Prostate gland (tissue), 2 donors: Measurements from ENCODE around the gene NRDC. TPM values are rescaled to one million over a fixed set of nuclear protein-coding genes. Genes with fewer than 3 reads are reported as not detected.

Source experiments
- DNase-seq: peaks from one replicate; pipeline ENCODE4 v3.0.0-alpha.2; 2019; ENCODE audit warnings: low spot score
- H3K27ac ChIP-seq, 2 donors: fragments of 200-600 bp; sonication (generic); 2 replicates each; pipeline ENCODE4 v1.5.1; 2017 to 2019
- H3K27me3 ChIP-seq: fragments of 200-600 bp; sonication (generic); replicated peaks from 2 replicates; pipeline ENCODE4 v1.5.1; 2019; ENCODE audit not compliant: insufficient read depth
- H3K36me3 ChIP-seq, 2 donors: fragments of 200-600 bp; sonication (generic); 1 replicate in 1 of 2; 2 replicates in 1 of 2; pipeline versions ENCODE4 v1.5.1 to v1.8.1; 2017 to 2019
- H3K4me1 ChIP-seq: fragments of 200-600 bp; sonication (generic); replicated peaks from 2 replicates; pipeline ENCODE4 v1.5.1; 2019
- H3K4me3 ChIP-seq, 2 donors: fragments of 200-600 bp; sonication (generic); 2 replicates each; pipeline ENCODE4 v1.5.1; 2017 to 2019
- H3K9me3 ChIP-seq: fragments of 200-600 bp; sonication (generic); 2 replicates; pipeline ENCODE4 v1.5.1; 2017
- POLR2A ChIP-seq: fragments of 450-650 bp; IDR thresholded peaks from one replicate; pipeline ENCODE4 v1.6.1; 2016; ENCODE audit warnings: antibody characterized with exemption, mild to moderate bottlenecking
- POLR2AphosphoS5 ChIP-seq: sonication (generic); formaldehyde crosslinking; IDR thresholded peaks from one replicate; pipeline ENCODE4 v1.6.1; 2017; ENCODE audit warnings: antibody characterized with exemption
- WGBS: methylation state at CpG from one replicate; pipeline ENCODE4 v1.1.5; 2018; 5-methylcytosine and 5-hydroxymethylcytosine counted together
- intact Hi-C: fragments of 100-400 bp; cut with DNase I; formaldehyde crosslinking; loops from one replicate; pipeline ENCODE4 v1.14.2; 2022
- total RNA-seq, 2 donors: library from RNA; depleted of rRNA; stranded (reverse); fragments of >200 nt; gene quantifications; one replicate each; pipeline ENCODE4 v1.1.0, GENCODE V29; 2016
- TF ChIP-seq, protein P1 (sequence below), 4 experiments: fragments of 200-600 bp in 2 of 4; fragments of 450-650 bp in 2 of 4; sonication (generic) in 2 of 4; IDR thresholded peaks; 1 replicate in 3 of 4; 2 replicates in 1 of 4; pipeline ENCODE4 v1.5.1; 2016 to 2019; ENCODE audit warnings: antibody characterized with exemption in 4 of 4, mild to moderate bottlenecking in 2 of 4, moderate library complexity in 2 of 4

Gene NRDC
- total RNA-seq, 2 donors from 2014 or later, result 48.5 to 67.7 TPM

DNA sequence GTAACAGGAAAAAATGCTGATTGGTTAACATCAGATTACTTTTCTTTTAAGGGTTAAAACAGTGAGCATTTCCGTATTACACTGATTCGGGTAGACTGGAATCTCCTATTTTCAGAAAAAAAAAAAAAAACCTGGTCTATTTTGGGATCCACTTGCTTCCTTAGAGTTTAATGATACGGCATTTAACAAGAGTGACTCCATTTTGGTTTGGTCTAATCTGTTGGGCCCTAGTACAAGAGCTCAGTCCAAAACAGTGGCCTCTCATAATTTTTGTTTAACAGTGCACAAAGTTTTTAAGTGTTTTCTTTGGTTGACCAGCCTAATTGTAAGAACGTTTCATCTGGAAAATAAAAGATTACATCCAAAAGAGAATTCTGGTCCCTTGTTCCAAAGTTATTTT, 120.2 kb downstream of the NRDC start:
- 63% methylated on average over 4 of the region's 4 CpGs for WGBS
- no peak for DNase-seq
- TF ChIP-seq, protein P1, sequence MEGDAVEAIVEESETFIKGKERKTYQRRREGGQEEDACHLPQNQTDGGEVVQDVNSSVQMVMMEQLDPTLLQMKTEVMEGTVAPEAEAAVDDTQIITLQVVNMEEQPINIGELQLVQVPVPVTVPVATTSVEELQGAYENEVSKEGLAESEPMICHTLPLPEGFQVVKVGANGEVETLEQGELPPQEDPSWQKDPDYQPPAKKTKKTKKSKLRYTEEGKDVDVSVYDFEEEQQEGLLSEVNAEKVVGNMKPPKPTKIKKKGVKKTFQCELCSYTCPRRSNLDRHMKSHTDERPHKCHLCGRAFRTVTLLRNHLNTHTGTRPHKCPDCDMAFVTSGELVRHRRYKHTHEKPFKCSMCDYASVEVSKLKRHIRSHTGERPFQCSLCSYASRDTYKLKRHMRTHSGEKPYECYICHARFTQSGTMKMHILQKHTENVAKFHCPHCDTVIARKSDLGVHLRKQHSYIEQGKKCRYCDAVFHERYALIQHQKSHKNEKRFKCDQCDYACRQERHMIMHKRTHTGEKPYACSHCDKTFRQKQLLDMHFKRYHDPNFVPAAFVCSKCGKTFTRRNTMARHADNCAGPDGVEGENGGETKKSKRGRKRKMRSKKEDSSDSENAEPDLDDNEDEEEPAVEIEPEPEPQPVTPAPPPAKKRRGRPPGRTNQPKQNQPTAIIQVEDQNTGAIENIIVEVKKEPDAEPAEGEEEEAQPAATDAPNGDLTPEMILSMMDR (IDR thresholded peaks at IDR 0.05), result no peak
- TF ChIP-seq POLR2A (no peak), POLR2AphosphoS5 (no peak)
- H3K9me3 ChIP-seq, result no peaks in the 10 kb centered on the region
- intact Hi-C loops, result no loop called here
- no peak overlapping the region for H3K4me3 ChIP-seq
- no peaks in the 10 kb centered on the region for H3K36me3 ChIP-seq
- no peaks in the 10 kb centered on the region for H3K4me1 ChIP-seq
- no peak overlapping the region for H3K27ac ChIP-seq
- no peaks in the 10 kb centered on the region for H3K27me3 ChIP-seq

DNA sequence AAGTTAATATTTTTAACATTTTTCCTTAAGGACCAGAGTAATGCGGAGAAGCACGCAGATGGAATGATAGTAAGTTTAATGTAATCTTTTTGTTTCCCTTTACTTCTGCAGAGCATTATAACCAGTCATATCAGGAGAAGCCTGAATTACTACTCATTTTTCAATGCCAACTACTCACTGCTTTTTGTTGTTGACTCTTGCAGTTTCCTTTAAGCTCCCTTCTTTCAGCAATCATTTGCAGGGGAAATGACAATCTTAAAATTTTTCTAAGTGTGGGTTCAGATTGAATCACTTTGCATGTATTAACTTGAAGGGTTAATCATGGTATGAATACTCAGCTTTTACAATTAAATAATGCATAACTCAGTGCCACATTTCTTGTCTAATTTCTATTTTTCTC, 122.2 kb downstream of the NRDC start:
- WGBS, result 96% methylated on average over 2 of the region's 2 CpGs
- no peak overlapping the region for H3K4me3 ChIP-seq
- no peak overlapping the region for H3K27ac ChIP-seq
- H3K27me3 ChIP-seq, result no peaks in the 10 kb centered on the region
- H3K4me1 ChIP-seq, result no peaks in the 10 kb centered on the region
- no peaks in the 10 kb centered on the region for H3K9me3 ChIP-seq
- intact Hi-C loops, result no loop called here
- no peaks in the 10 kb centered on the region for H3K36me3 ChIP-seq
- DNase-seq, result no peak
- no peak for TF ChIP-seq POLR2A
- no peak for TF ChIP-seq POLR2AphosphoS5
- TF ChIP-seq, protein P1 (IDR thresholded peaks at IDR 0.05), result no peak

DNA sequence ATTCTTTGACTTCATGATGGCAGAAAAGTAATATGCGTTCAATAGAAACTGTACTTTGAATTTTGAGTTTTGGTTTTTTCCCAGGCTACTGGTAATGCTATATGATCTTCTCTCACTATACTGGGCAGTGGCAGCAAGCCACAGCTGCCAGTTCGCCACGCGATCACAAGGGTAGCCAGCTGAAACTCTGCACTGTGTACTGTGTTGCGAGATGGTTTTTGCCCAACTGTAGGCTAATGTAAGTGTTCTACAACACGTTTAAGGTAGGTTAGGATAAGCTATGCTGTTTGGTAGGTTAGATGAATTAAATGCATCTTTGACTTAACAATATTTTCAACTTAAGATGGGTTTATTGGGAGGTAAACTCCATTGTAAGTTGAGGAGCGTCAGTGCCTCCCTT, 123.1 kb downstream of the NRDC start:
- H3K27me3 ChIP-seq, result no peaks in the 10 kb centered on the region
- intact Hi-C loops, result no loop called here
- no peak overlapping the region for H3K4me3 ChIP-seq
- H3K27ac ChIP-seq, result no peak overlapping the region
- 98% methylated on average over 7 of the region's 7 CpGs for WGBS
- H3K9me3 ChIP-seq, result no peaks in the 10 kb centered on the region
- no peaks in the 10 kb centered on the region for H3K4me1 ChIP-seq
- TF ChIP-seq, protein P1 (IDR thresholded peaks at IDR 0.05), result no peak
- TF ChIP-seq POLR2A (no peak), POLR2AphosphoS5 (no peak)
- no peaks in the 10 kb centered on the region for H3K36me3 ChIP-seq
- no peak for DNase-seq

DNA sequence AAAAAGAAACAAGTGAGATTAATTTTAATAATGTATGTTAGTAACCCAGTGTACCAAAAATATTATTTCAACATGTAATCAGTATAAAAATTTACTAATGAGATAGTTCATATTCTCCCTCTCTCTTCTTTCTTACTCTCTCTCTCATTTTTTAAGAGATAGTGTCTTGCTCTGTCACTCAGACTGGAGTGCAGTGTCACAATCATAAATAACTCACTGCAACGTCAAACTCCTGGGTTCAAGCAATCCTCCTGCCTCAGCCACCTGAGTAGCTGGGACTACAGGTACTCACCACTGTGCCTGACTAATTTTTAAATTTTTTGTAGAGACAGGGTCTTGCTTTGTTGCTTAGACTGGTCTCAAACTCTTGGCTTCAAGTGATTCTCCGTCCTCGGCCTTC, 123.9 kb downstream of the NRDC start:
- TF ChIP-seq POLR2AphosphoS5, result no peak
- TF ChIP-seq POLR2A, result no peak
- TF ChIP-seq, protein P1 (IDR thresholded peaks at IDR 0.05), result no peak
- intact Hi-C loops, result no loop called here
- H3K9me3 ChIP-seq, result no peaks in the 10 kb centered on the region
- DNase-seq, result no peak
- H3K4me3 ChIP-seq, result no peak overlapping the region
- no peaks in the 10 kb centered on the region for H3K4me1 ChIP-seq
- no peak overlapping the region for H3K27ac ChIP-seq
- WGBS, result 97% methylated on average over 3 of the region's 3 CpGs
- no peaks in the 10 kb centered on the region for H3K36me3 ChIP-seq
- no peaks in the 10 kb centered on the region for H3K27me3 ChIP-seq

DNA sequence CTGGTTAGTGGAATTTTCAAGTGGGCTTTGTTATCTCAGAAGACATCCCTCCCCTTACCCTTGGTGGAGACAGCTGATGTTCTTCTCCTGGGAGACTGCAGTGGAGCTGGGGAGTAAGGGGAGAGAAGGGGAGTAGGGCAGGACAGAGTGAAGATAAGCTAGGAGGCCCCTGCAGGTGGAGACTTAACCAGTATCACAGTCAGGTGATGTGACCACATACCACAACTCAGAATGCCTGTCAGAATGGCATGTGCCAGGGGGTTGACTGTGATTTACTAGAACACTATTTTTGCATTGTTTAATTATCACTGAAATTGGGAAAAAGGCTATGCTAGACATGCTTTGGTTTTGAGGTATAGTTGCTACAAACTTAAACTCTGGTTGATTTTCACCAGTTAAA, 124.6 kb downstream of the NRDC start:
- intact Hi-C loops, result no loop called here
- Histone ChIP-seq H3K4me1 (no peaks in the 10 kb centered on the region), H3K4me3 (no peak overlapping the region), H3K9me3 (no peaks in the 10 kb centered on the region), H3K27me3 (no peaks in the 10 kb centered on the region), H3K36me3 (no peaks in the 10 kb centered on the region), H3K27ac (no peak overlapping the region)
- DNase-seq, result no peak
- TF ChIP-seq POLR2AphosphoS5 (no peak), POLR2A (no peak)
- TF ChIP-seq, protein P1 (IDR thresholded peaks at IDR 0.05), result no peak
